Ishikawa (cell line): ENCODE data around the gene FAM171A2.
A peak's percentile ranks its signal among the peaks of the same experiment; 100 is the strongest.

Source experiments
- CEBPB ChIP-seq: IDR thresholded peaks from 2 replicates; pipeline ENCODE4 v1.6.1; 2012
- CREB1 ChIP-seq: IDR thresholded peaks from 2 replicates; pipeline ENCODE4 v1.6.1; 2012; ENCODE audit warnings: low read depth
- EGR1 ChIP-seq: IDR thresholded peaks from 2 replicates; pipeline ENCODE4 v1.6.1; 2012
- EP300 ChIP-seq: IDR thresholded peaks from 2 replicates; pipeline ENCODE4 v1.6.1; 2012; ENCODE audit warnings: borderline replicate concordance
- FOXM1 ChIP-seq: IDR thresholded peaks from 2 replicates; pipeline ENCODE4 v1.6.1; 2012; ENCODE audit warnings: low read depth, borderline replicate concordance
- NFIC ChIP-seq: IDR thresholded peaks from 2 replicates; pipeline ENCODE4 v1.6.1; 2012
- RAD21 ChIP-seq: IDR thresholded peaks from 2 replicates; pipeline ENCODE4 v1.6.1; 2012; ENCODE audit warnings: low read depth
- TAF1 ChIP-seq: IDR thresholded peaks from 2 replicates; pipeline ENCODE4 v1.6.1; 2012; ENCODE audit warnings: low read depth, mild to moderate bottlenecking
- TCF12 ChIP-seq: IDR thresholded peaks from 2 replicates; pipeline ENCODE4 v1.6.1; 2012; ENCODE audit warnings: low read depth
- TEAD4 ChIP-seq: IDR thresholded peaks from 2 replicates; pipeline ENCODE4 v1.6.1; 2012
- YY1 ChIP-seq: IDR thresholded peaks from 2 replicates; pipeline ENCODE4 v1.6.1; 2012; ENCODE audit warnings: low read depth
- ZBTB7A ChIP-seq: IDR thresholded peaks from 2 replicates; pipeline ENCODE4 v1.6.1; 2012; ENCODE audit warnings: low read depth
- TF ChIP-seq, protein P1 (sequence below): IDR thresholded peaks from 2 replicates; pipeline ENCODE4 v1.6.1; 2012
- TF ChIP-seq, protein P2 (sequence below): IDR thresholded peaks from 2 replicates; pipeline ENCODE4 v1.6.1; 2012; ENCODE audit warnings: low read depth, mild to moderate bottlenecking
- TF ChIP-seq, protein P3 (sequence below): IDR thresholded peaks from 2 replicates; pipeline ENCODE4 v1.6.1; 2012

The FAM171A2 gene

DNA sequence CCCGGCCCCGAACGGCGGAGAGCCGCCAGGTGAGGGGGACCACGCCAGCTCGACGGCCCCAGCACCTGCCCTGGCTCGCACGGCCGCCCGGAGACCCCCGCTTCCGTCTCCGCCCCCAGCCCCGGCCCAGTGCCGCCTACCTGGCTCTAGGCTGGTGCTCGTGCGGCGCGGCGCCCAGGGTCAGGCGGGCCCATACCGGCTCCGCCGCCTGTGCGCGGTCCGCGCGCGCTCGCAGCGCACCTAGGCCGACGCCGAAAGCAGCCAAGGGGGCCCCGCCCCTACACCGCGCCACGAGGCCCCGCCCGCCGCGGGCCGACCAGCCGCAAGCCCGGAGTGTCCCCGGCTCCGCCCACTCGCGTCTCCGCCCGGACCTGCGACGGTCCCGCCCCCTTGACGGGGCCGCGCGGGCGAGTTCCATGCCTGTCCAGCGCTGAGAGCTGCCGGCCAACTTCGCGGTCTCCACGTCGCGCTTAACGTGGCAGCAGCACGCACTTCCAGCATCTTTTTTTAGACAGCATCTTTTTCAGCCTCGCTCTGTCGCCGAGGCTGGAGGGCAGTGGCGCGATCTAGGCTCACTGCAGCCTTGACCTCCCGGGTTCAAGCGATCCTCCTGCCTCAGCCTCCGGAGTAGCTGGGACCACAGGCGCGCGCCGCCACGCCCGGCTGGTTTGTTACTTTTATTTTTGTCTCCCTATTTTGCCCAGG lies 38.9 kb downstream of the FAM171A2 start, which contains the start of gene SLC25A39:
TSS of gene SLC25A39 (minus strand) at position 253 of the 705 bp plus-strand sequence. CDS start 1,261 bp downstream, outside the sequence.
- peak; percentile 58; the same call in 1 of the 2 replicates for TF ChIP-seq TAF1
- TF ChIP-seq TEAD4, result no peak
- peak; percentile 38; the same call in 1 of the 2 replicates for TF ChIP-seq YY1
- TF ChIP-seq, protein P1, sequence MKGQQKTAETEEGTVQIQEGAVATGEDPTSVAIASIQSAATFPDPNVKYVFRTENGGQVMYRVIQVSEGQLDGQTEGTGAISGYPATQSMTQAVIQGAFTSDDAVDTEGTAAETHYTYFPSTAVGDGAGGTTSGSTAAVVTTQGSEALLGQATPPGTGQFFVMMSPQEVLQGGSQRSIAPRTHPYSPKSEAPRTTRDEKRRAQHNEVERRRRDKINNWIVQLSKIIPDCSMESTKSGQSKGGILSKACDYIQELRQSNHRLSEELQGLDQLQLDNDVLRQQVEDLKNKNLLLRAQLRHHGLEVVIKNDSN, result peak; percentile 61
- TF ChIP-seq RAD21, result 0 out of 2 replicates have a peak, but pooled peaks have one; percentile 0

DNA sequence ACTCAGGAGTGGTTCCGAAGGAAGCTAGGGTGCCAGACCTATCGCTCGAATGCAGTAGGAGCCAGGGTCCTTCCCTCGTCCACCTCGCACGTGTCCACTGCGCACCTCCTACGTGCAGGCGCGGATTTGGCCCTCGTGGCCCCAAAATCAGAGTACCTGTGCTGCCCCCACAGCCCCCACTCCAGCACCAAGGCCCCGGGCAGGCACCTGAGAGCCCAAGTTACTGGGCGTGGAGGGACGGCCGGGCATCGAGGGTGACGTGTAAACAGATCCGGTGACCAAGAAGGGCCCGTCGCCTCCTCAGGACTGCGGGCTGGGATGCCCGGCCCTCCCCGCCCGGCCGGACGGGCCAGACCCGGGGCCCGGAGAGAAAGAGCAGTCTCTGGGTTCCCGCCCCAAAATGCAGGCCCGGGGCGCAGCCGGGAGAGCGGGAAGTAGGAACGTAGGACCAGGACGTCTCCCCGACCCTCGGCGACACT lies 39.5 kb downstream of the FAM171A2 start:
- TF ChIP-seq, protein P2, sequence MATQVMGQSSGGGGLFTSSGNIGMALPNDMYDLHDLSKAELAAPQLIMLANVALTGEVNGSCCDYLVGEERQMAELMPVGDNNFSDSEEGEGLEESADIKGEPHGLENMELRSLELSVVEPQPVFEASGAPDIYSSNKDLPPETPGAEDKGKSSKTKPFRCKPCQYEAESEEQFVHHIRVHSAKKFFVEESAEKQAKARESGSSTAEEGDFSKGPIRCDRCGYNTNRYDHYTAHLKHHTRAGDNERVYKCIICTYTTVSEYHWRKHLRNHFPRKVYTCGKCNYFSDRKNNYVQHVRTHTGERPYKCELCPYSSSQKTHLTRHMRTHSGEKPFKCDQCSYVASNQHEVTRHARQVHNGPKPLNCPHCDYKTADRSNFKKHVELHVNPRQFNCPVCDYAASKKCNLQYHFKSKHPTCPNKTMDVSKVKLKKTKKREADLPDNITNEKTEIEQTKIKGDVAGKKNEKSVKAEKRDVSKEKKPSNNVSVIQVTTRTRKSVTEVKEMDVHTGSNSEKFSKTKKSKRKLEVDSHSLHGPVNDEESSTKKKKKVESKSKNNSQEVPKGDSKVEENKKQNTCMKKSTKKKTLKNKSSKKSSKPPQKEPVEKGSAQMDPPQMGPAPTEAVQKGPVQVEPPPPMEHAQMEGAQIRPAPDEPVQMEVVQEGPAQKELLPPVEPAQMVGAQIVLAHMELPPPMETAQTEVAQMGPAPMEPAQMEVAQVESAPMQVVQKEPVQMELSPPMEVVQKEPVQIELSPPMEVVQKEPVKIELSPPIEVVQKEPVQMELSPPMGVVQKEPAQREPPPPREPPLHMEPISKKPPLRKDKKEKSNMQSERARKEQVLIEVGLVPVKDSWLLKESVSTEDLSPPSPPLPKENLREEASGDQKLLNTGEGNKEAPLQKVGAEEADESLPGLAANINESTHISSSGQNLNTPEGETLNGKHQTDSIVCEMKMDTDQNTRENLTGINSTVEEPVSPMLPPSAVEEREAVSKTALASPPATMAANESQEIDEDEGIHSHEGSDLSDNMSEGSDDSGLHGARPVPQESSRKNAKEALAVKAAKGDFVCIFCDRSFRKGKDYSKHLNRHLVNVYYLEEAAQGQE, result no peak
- TF ChIP-seq, protein P3, sequence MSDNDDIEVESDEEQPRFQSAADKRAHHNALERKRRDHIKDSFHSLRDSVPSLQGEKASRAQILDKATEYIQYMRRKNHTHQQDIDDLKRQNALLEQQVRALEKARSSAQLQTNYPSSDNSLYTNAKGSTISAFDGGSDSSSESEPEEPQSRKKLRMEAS, result peak; percentile 85

DNA sequence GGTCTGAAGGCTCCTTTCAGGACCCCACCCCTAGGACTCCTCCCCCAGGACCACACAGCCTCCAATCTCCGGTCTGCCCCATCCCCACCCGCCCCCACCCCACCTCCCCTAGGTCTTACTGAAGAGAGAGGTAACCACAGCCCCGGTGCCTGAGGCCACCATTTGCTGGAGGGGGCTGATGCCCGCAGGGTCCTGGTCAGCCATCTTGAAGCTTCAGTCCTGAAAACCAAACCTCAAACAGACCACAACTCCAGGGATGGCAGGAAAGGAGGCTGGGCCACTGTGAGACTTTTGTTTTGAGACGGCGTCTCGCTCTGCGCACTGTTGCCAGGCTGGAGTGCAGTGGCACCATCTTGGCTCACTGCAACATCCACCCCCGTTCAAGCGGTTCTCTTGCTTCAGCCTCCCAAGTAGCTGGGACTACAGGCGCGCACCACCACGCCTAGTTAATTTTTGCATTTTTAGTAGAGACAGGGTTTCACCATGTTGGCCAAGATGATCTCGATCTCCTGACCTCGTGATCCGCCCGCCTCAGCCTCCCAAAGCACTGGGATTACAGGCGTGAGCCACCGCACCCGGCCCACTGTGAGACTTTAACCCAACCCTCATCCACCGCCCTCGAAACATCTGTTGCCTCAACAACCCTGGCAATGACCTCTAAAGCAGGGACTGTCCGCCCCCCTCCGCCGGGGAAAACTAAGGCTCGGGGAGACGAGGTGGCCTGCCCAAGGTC lies 40.1 kb downstream of the FAM171A2 start:
- TF ChIP-seq YY1, result no peak
- no peak for TF ChIP-seq TEAD4
- TF ChIP-seq RAD21, result no peak
- no peak for TF ChIP-seq CEBPB
- TF ChIP-seq, protein P3, result no peak
- TF ChIP-seq TAF1, result no peak
- TF ChIP-seq NFIC, result no peak
- TF ChIP-seq, protein P2, result no peak
- TF ChIP-seq CREB1, result no peak

DNA sequence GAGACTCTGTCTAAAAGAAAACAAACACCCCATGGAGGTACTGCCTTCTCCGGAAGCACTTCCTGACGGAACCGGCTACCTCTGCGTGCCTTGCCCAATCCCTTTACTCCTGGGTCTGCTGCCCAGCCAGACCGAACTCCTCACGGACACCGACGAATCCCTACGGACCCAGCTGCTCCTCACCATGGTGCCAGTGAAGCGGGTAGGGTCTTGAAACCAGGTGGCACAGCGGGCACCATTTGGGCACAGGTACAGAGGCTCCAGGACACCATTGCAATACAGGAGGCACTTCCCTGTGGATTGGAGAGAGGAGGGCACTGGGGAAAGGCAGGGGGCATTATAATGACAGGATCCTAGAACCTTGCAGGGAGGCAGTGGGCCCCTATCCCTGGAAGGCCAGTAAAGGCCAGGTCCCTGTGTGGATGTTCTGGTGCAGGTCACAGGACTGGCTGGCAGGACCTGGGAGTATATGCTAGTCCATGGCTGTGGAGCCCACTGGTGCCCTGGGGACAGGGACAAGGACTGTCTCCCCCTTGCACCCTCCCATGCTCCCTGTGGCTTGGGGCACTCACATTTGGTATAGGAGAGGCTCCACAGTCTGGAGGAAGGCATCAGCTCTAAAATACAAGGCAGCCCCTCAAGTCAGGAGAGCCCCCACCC lies 41.3 kb downstream of the FAM171A2 start:
- no peak for TF ChIP-seq TEAD4
- TF ChIP-seq NFIC, result no peak
- TF ChIP-seq, protein P2, result no peak
- TF ChIP-seq ZBTB7A, result no peak
- no peak for TF ChIP-seq TCF12
- no peak for TF ChIP-seq EGR1
- TF ChIP-seq TAF1, result no peak
- TF ChIP-seq RAD21, result no peak
- no peak for TF ChIP-seq CEBPB
- TF ChIP-seq YY1, result no peak
- TF ChIP-seq, protein P3, result no peak
- TF ChIP-seq FOXM1, result no peak
- no peak for TF ChIP-seq CREB1
- TF ChIP-seq EP300, result no peak
- TF ChIP-seq, protein P1, result no peak
